Activated CD4-positive, alpha-beta T cell treated with anti-CD3 and anti-CD28 coated beads for 36 hours (primary cell): ENCODE results near the gene ERBB2. TPM values are rescaled to one million over a fixed set of nuclear protein-coding genes. Genes with fewer than 3 reads are reported as not detected.

Experiments
- ATAC-seq: fragments of 200-7000 bp; cut with Tn5 transposase; one replicate; pipeline ENCODE4 v1.10.0; 2021; ENCODE audit warnings: mild to moderate bottlenecking, moderate library complexity
- CTCF ChIA-PET: fragments of 350-600 bp; sonication (Branson Sonifier 250); formaldehyde crosslinking; loops from one replicate; lab custom pipeline; 2021; ENCODE audit warnings: antibody characterized with exemption; lab: Charles Lee
- POLR2A ChIA-PET: fragments of 350-600 bp; sonication (Branson Sonifier 250); formaldehyde crosslinking; loops from one replicate; lab custom pipeline; 2021; ENCODE audit warnings: antibody characterized with exemption, inconsistent platforms; lab: Charles Lee
- DNase-seq: peaks from one replicate; pipeline ENCODE4 v3.0.0-alpha.2; 2020
- H3K27ac Mint-ChIP-seq: one replicate; pipeline ENCODE4 v1.8.0; 2021; ENCODE audit warnings: mixed read lengths
- H3K27me3 Mint-ChIP-seq: one replicate; pipeline ENCODE4 v1.8.0; 2021; ENCODE audit warnings: mixed read lengths
- H3K36me3 Mint-ChIP-seq: one replicate; pipeline ENCODE4 v1.8.0; 2021; ENCODE audit warnings: low read depth, mixed read lengths
- H3K4me1 Mint-ChIP-seq: one replicate; pipeline ENCODE4 v1.8.0; 2021; ENCODE audit warnings: mixed read lengths
- H3K4me3 Mint-ChIP-seq: one replicate; pipeline ENCODE4 v1.8.0; 2021; ENCODE audit warnings: mild to moderate bottlenecking, moderate library complexity, mixed read lengths
- H3K9me3 Mint-ChIP-seq: one replicate; pipeline ENCODE4 v1.8.0; 2021; ENCODE audit warnings: low read depth, mixed read lengths
- intact Hi-C, 2 experiments: fragments of 100-400 bp; cut with DNase I in 1 of 2; cut with micrococcal nuclease in 1 of 2; formaldehyde crosslinking; loops; one replicate each; pipeline versions ENCODE4 v1.14.2 to v1.15.1; 2022 to 2024; cut with DNase I, micrococcal nuclease
- total RNA-seq, 2 experiments: library from RNA; stranded (reverse); gene quantifications; one replicate each; pipeline ENCODE4 v1.2.3, GENCODE V29; 2021

ERBB2 gene
- total RNA-seq, 2 experiments from 2014 or later = 5.8 to 6.0 TPM

DNA sequence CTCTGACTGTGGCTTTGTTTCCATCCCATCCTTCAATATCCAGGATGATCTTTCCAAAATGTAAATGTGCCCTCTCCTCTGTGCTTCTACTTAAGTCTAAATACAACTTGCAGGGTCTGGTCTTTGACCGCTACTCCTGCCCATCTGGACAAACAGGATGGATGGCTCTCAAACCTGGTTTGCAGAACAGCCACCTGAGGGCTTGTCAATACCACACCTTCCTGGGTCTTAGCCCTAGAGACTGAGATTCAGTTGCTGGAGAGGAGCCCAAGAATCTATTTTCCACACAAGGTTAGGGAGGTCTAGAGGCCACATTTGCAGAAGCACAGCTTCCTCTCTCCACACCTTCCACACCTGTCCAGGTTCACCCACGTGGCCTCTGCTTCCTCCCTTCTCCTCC lies 36.0 kb downstream of the ERBB2 start:
- no peak for DNase-seq
- intact Hi-C loops = no loop called here
- POLR2A ChIA-PET = no interaction called here

DNA sequence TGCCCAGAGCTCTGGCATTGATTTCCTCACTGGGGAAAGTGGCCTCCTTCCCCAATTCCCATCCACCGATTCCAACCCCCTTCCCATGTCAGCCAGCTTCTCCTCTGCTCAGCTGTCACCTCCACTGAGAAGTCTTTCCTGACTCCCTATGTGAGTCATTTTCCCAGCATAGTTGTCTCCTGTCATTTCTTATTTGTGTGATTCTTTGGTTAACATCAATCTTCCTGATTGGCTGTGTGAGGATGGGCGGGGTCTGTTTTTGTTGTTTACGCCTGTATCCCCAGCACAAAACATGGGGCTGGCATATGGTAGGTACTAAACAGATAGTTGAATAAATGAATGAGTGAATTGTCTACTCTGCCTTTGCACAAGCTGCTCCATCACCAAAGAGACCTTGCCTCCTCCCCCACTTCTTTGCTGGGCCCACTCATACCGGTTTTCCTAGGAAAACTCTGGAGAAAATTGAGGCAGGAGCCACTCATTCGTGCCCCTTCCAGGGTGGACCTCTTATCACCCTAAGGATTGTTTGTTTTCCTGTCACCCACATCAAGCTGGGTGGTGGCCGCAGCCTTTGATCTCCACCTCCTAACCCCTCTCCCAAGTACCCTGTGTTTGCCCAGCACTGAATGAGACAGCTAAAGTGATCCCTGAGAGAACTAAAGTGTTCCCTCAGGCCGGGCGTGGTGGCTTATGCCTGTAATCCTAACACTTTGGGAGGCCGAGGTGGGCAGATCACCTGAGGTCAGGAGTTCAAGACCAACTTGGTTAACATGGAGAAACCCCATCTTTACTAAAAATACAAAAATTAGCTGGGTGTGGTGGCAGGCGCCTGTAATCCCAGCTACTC lies 36.7 kb downstream of the ERBB2 start:
- POLR2A ChIA-PET = no interaction called here
- no peak for ATAC-seq
- Mint-ChIP-seq H3K4me1 (peaks cover 24% of the 10 kb centered on the region), H3K4me3 (no peak overlapping the region), H3K36me3 (no peaks in the 10 kb centered on the region), H3K27me3 (peaks cover 6% of the 10 kb centered on the region), H3K9me3 (no peaks in the 10 kb centered on the region), H3K27ac (no peak overlapping the region)
- DNase-seq = no peak
- intact Hi-C loops = no loop called here
- CTCF ChIA-PET = interaction anchor here (1.3 kb wide), 1 partner anchor 244 kb away, joined by 3 read pairs; the partner anchor contains the start of gene PSMD3

More for the DNA sequence above, 36.0 kb downstream of the ERBB2 start:
- Mint-ChIP-seq H3K9me3 (no peaks in the 10 kb centered on the region), H3K36me3 (no peaks in the 10 kb centered on the region), H3K4me3 (no peak overlapping the region), H3K4me1 (peaks cover 24% of the 10 kb centered on the region), H3K27ac (no peak overlapping the region), H3K27me3 (peaks cover 6% of the 10 kb centered on the region)
- no peak for ATAC-seq
- CTCF ChIA-PET = interaction anchor here (1.3 kb wide), 1 partner anchor 245 kb away, joined by 3 read pairs; the partner anchor contains the start of gene PSMD3

DNA sequence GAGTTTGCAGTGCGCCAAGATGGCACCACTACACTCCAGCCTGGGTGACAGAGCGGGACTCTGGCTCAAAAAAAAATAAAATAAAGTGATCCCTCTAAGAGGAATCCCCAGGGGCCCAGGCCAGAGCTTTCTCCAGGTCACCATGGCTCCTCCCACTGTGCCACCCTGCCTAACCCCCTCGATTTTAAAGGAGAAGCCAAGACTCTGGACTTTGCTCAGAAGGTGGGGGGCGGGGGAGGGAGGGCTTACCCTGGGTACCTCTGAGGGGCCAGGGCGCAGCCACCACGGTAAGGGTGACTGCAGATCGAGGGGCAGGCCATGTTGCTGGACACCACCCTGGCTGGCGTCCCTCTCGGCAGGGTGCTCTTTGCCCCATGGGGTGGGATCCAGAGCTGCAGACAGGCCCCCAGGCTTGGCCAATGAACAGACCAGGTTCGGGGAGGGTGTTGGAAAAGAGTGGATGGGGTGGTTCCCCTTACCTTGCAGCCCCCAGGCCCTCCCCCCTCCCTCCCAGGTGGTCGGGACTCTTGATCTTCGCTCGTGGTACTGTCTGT lies 37.4 kb downstream of the ERBB2 start:
- Mint-ChIP-seq H3K27ac (no peak overlapping the region), H3K36me3 (no peaks in the 10 kb centered on the region), H3K4me3 (no peak overlapping the region), H3K4me1 (peaks cover 24% of the 10 kb centered on the region), H3K27me3 (peaks cover 6% of the 10 kb centered on the region), H3K9me3 (no peaks in the 10 kb centered on the region)
- ChIA-PET CTCF (interaction anchor here (1.3 kb wide), 1 partner anchor 243 kb away, joined by 3 read pairs; the partner anchor contains the start of gene PSMD3), POLR2A (no interaction called here)
- DNase-seq = no peak
- intact Hi-C loops = no loop called here
- ATAC-seq = no peak

DNA sequence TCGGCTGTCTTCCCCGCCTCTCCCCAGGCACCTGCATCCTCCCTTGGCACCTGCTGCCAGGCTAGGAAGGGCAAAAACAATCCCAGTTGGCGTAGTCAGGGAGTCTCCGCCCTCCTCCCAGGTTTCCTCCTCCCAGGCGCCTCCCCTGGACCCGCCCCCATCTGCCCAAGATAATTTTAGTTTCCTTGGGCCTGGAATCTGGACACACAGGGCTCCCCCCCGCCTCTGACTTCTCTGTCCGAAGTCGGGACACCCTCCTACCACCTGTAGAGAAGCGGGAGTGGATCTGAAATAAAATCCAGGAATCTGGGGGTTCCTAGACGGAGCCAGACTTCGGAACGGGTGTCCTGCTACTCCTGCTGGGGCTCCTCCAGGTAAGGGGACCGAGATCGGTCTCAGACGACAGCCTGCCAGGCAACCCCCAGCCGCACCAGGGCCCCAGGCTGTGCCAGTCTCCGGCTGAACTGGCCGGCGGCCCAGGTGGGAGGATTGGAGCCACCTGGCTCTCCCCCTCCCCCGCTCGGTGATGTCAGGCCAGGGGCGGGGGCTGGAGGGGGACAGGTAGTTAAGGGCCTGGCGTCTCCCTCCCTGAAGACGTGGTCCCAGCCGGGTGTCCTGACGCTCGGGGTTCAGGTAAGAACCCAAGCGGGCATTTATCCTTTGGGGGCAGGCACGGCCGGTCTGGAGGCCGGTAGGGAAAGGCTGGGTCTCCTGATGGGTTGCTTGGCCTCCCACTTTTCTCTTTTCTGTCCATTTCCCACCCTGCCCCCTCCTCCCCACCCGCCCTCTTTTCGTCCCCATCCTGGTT lies 38.1 kb downstream of the ERBB2 start, which contains the start of gene GRB7:
GRB7 (plus strand) TSS at position 179 of the 808 bp plus-strand sequence. CDS start 4,364 bp downstream, outside the sequence.
- POLR2A ChIA-PET = no interaction called here
- intact Hi-C loops = no loop called here
- peak; percentile 49 for DNase-seq
- peaks cover 24% of the 10 kb centered on the region for H3K4me1 Mint-ChIP-seq
- H3K4me3 Mint-ChIP-seq = peak within 1 kb of the TSS; percentile 70
- peak within 1 kb of the TSS; percentile 51 for H3K27ac Mint-ChIP-seq
- no peaks in the 10 kb centered on the region for H3K9me3 Mint-ChIP-seq
- CTCF ChIA-PET = no interaction called here
- peak; percentile 28 for ATAC-seq
- no peaks in the 10 kb centered on the region for H3K36me3 Mint-ChIP-seq
- H3K27me3 Mint-ChIP-seq = peaks cover 6% of the 10 kb centered on the region

DNA sequence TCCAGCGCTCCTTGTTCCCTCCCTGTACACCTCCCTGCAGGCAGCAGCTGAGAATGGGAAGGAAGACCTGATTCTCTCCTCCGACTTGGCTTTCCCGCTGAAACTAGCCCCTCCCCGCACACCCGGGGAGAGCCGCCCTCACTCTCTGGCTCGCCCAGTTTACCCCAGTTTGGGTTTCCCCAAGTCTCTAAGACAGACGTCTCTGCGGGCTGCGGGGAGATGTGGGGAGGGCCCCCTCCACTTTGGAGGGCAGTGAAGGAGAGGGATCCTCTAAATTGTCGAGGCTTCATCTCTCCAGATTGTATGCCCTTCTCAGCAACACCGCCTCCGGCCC lies 38.7 kb downstream of the ERBB2 start:
- Mint-ChIP-seq H3K4me1 (peaks cover 24% of the 10 kb centered on the region), H3K27me3 (peaks cover 6% of the 10 kb centered on the region), H3K27ac (peak overlapping the region; percentile 51), H3K4me3 (peak overlapping the region; percentile 70), H3K36me3 (no peaks in the 10 kb centered on the region), H3K9me3 (no peaks in the 10 kb centered on the region)
- intact Hi-C loops = no loop called here
- ChIA-PET CTCF (no interaction called here), POLR2A (no interaction called here)
- peak; percentile 91 for ATAC-seq
- DNase-seq = peak; percentile 80

DNA sequence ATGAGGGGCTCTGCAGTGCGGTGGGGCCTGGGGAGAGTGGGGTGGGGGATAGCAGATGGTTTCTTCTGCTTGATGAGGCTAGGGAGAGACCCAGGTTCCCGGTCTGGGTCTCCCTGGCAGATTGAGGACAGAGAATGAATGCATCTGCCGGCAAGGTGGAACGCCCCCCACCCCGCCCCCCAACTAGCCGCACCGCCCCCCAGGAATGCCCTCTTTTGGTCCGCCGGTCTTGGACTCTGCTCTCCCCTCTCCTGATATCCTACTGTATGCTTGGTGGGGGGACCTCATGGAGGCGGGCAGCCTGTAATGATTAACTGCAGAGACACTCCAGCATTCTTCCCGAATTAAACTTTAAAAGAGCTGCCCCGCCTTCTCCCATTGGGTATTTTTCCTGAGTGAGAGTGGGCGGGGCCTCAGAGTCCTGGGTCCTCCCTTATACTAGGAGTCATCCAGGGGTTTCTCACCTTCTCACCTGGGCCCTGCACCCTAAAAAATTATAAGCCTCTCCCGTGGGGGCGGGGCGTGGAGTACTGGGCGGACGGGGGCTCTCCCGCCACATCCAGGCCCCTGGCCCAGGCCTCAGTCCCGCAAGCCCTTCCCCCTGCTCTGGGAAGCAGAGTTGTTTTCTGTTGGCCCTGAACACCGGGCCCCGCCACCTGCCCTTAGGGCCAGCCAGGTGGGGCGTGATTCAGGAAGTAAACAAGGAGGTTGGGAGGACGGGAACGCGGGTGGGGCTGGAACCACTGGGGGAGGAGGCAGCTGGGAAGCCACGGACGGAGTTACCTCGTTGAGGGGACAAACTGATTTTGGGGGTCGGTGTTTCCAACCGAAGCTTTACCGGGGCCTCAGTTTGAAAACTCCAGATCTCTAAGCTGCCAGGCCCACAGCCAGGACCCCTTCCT lies 39.4 kb downstream of the ERBB2 start:
- no peaks in the 10 kb centered on the region for H3K36me3 Mint-ChIP-seq
- ChIA-PET POLR2A (no interaction called here), CTCF (interaction anchor here (0.8 to 1.0 kb wide), 2 partner anchors 9 to 16 kb away, joined by 3 to 5 read pairs; partner anchors contain the start of gene MIEN1)
- H3K4me3 Mint-ChIP-seq = peak overlapping the region; percentile 70
- H3K27me3 Mint-ChIP-seq = peaks cover 6% of the 10 kb centered on the region
- DNase-seq (no peak), ATAC-seq (no peak)
- intact Hi-C loops = no loop called here
- H3K4me1 Mint-ChIP-seq = peaks cover 24% of the 10 kb centered on the region
- no peaks in the 10 kb centered on the region for H3K9me3 Mint-ChIP-seq
- H3K27ac Mint-ChIP-seq = no peak overlapping the region

DNA sequence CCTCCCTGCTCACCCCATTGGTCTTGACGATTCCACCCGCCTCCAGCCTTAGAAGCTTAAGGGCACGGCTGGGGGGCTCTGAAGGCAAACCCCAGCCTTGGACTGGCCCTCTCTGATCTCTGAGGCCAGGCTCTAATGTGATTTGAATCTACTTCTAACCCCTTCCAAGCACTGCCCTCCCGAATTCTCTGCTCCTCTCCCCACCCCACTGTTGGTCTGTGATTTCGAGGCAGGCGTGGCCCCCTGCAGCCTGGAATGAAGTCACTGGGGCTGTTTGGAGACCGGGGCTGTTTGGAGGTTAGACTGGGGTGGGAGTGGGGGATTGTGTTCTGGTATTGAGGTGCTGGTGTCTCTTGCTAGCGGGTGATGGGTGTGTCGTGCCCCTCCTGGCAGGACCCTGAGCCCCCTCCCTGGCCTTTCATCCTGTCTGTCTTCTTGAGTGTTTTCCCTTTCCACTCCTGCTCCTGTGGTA lies 40.1 kb downstream of the ERBB2 start:
- Mint-ChIP-seq H3K27ac (peak overlapping the region; percentile 25), H3K36me3 (no peaks in the 10 kb centered on the region), H3K9me3 (no peaks in the 10 kb centered on the region), H3K4me3 (no peak overlapping the region), H3K4me1 (peaks cover 24% of the 10 kb centered on the region), H3K27me3 (peaks cover 6% of the 10 kb centered on the region)
- ChIA-PET CTCF (interaction anchor here (0.7 to 1.0 kb wide), 3 partner anchors 9 to 15 kb away, joined by 3 to 5 read pairs (median 3); partner anchors contain the start of gene MIEN1), POLR2A (no interaction called here)
- intact Hi-C loops = no loop called here
- ATAC-seq = no peak
- no peak for DNase-seq

DNA sequence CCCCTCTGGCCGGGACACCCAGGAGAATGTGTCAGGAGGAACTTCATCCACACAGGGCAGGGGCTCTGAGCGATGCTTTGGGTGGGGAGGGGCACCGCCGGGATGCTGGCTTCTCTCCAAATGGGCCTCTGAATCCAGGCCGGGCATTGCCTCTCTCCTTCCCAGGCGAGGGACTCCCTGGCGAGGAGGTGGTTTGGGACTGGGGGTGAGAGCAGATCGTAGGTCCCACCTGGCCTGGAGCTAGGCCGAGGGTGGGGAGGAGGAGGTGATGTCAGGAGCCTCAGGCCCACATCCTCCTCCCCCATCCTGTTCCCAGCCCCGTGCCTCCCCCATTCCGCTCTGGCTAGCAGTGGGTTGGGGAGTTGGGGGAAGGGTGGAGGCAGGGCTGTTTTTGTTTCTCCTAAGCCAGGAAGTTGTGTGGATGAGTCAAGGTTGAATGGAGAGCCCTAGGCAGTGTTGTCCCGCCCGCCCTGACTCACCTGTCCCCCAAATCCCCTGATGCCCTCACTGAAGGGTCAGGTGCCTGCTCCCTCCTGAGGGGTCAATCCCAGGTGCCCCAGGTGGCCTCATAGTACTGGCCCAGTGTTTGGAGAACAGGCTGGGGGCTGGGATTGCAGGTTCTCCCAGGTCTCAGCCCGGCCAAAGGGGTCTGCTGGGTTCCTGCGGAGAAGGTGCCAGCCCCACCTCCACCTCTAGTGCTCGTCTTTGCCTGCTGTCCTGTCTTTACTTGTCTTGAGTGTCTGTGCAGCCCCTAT lies 40.7 kb downstream of the ERBB2 start:
- Mint-ChIP-seq H3K36me3 (no peaks in the 10 kb centered on the region), H3K4me1 (peaks cover 24% of the 10 kb centered on the region), H3K4me3 (no peak overlapping the region), H3K27me3 (peaks cover 6% of the 10 kb centered on the region), H3K9me3 (no peaks in the 10 kb centered on the region), H3K27ac (peak overlapping the region; percentile 25)
- DNase-seq = no peak
- ChIA-PET POLR2A (no interaction called here), CTCF (interaction anchor here (0.7 to 0.8 kb wide), 2 partner anchors 14 to 15 kb away, joined by 3 read pairs; no protein-coding TSS in a partner anchor)
- intact Hi-C loops = no loop called here
- ATAC-seq = peak; percentile 28

DNA sequence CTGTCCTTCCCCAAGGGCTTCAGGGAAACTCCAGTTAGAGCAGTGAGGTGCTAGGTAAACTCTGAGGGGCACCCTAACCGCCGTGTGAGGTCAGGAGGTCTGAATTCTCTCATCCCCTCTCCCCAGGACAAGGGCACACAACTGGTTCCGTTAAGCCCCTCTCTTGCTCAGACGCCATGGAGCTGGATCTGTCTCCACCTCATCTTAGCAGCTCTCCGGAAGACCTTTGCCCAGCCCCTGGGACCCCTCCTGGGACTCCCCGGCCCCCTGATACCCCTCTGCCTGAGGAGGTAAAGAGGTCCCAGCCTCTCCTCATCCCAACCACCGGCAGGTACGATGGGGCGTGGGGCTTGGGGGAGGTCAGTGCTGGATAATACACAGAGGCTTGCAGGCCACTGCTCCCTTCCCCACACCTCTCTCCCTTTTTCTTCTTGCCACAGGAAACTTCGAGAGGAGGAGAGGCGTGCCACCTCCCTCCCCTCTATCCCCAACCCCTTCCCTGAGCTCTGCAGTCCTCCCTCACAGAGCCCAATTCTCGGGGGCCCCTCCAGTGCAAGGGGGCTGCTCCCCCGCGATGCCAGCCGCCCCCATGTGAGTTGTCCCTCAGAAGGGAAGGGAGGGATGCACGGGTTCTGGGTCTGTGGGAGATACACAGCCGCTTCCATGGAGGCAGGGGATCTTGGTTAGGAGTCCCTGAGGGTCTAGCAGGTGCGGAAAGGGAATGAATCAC lies 42.4 kb downstream of the ERBB2 start:
- intact Hi-C loops = no loop called here
- H3K4me3 Mint-ChIP-seq = no peak overlapping the region
- H3K27me3 Mint-ChIP-seq = peaks cover 6% of the 10 kb centered on the region
- H3K4me1 Mint-ChIP-seq = peaks cover 24% of the 10 kb centered on the region
- POLR2A ChIA-PET = no interaction called here
- no peak for DNase-seq
- no peak for ATAC-seq
- no peaks in the 10 kb centered on the region for H3K9me3 Mint-ChIP-seq
- no peaks in the 10 kb centered on the region for H3K36me3 Mint-ChIP-seq
- CTCF ChIA-PET = no interaction called here
- no peak overlapping the region for H3K27ac Mint-ChIP-seq
